HEK293 (cell line): ENCODE measurements around the gene FARSA.

Source experiments
- CTCF ChIA-PET: fragments of 350-600 bp; formaldehyde crosslinking; extraction: SDS; loops from one replicate; lab custom pipeline; 2021; ENCODE audit warnings: antibody characterized with exemption; lab: Yijun Ruan, JAX
- POLR2A ChIA-PET: fragments of 300-600 bp; formaldehyde crosslinking; extraction: SDS; loops from one replicate; lab custom pipeline; 2020; ENCODE audit warnings: antibody characterized with exemption, inconsistent platforms; lab: Yijun Ruan, JAX
- H3K27ac ChIP-seq: fragments of 200-500 bp; sonication (Bioruptor generic); 2 replicates; pipeline ENCODE4 v1.5.1; 2014; ENCODE audit warnings: low read depth, low read length, control low read depth, inconsistent platforms; ENCODE audit errors: extremely low read depth
- H3K36me3 ChIP-seq, 2 experiments: fragments of 200-500 bp in 1 of 2; sonication (Bioruptor generic) in 1 of 2; 1 replicate in 1 of 2; 2 replicates in 1 of 2; pipeline ENCODE4 v1.5.1; 2014 to 2017; ENCODE audit warnings: inconsistent platforms in 2 of 2, low read length in 2 of 2; ENCODE audit not compliant: control insufficient read depth in 2 of 2, insufficient read depth in 1 of 2
- H3K4me1 ChIP-seq: fragments of 200-500 bp; sonication (Bioruptor generic); 2 replicates; pipeline ENCODE4 v1.5.1; 2014; ENCODE audit warnings: mild to moderate bottlenecking, low read length, inconsistent platforms; ENCODE audit not compliant: control insufficient read depth, insufficient read depth
- H3K4me3 ChIP-seq: 2 replicates; pipeline ENCODE4 v1.5.1; 2011; ENCODE audit warnings: low read depth, mild to moderate bottlenecking, control low read depth, low read length, moderate library complexity
- H3K9me3 ChIP-seq: fragments of 200-500 bp; sonication (Bioruptor generic); 2 replicates; pipeline ENCODE4 v1.5.1; 2014; ENCODE audit warnings: low read depth, low read length, inconsistent platforms; ENCODE audit not compliant: control insufficient read depth, insufficient read depth
- ATF2 ChIP-seq: fragments of 450-650 bp; formaldehyde crosslinking; IDR thresholded peaks from 2 replicates; pipeline ENCODE4 v1.5.1; 2016; ENCODE audit warnings: missing biosample characterization, missing genetic modification characterization, low read depth
- KLF10 ChIP-seq: fragments of 450-650 bp; IDR thresholded peaks from 2 replicates; pipeline ENCODE4 v1.5.1; 2018; ENCODE audit warnings: missing biosample characterization, mild to moderate bottlenecking, missing genetic modification characterization
- KLF9 ChIP-seq: fragments of 450-650 bp; formaldehyde crosslinking; IDR thresholded peaks from 2 replicates; pipeline ENCODE4 v1.5.1; 2016; ENCODE audit warnings: missing biosample characterization, missing genetic modification characterization, low read depth
- RBAK ChIP-seq: fragments of 450-650 bp; formaldehyde crosslinking; IDR thresholded peaks from 2 replicates; pipeline ENCODE4 v1.5.1; 2016; ENCODE audit warnings: missing biosample characterization, missing genetic modification characterization
- REPIN1 ChIP-seq: fragments of 450-650 bp; formaldehyde crosslinking; IDR thresholded peaks from 2 replicates; pipeline ENCODE4 v1.5.1; 2017; ENCODE audit warnings: missing biosample characterization, missing genetic modification characterization, low read depth
- SP3 ChIP-seq: fragments of 450-650 bp; formaldehyde crosslinking; IDR thresholded peaks from 2 replicates; pipeline ENCODE4 v1.5.1; 2016; ENCODE audit warnings: missing biosample characterization, missing genetic modification characterization
- ZBTB20 ChIP-seq: fragments of 450-650 bp; formaldehyde crosslinking; IDR thresholded peaks from 2 replicates; pipeline ENCODE4 v1.5.1; 2016; ENCODE audit warnings: missing biosample characterization, missing genetic modification characterization
- ZBTB8A ChIP-seq: fragments of 450-650 bp; formaldehyde crosslinking; IDR thresholded peaks from 2 replicates; pipeline ENCODE4 v1.5.1; 2016; ENCODE audit warnings: missing biosample characterization, missing genetic modification characterization
- ZFP3 ChIP-seq: fragments of 450-650 bp; formaldehyde crosslinking; IDR thresholded peaks from 2 replicates; pipeline ENCODE4 v1.5.1; 2016; ENCODE audit warnings: low read depth, missing biosample characterization, missing genetic modification characterization
- ZIC2 ChIP-seq: fragments of 450-650 bp; formaldehyde crosslinking; IDR thresholded peaks from 2 replicates; pipeline ENCODE4 v1.5.1; 2016; ENCODE audit warnings: missing biosample characterization, missing genetic modification characterization
- ZNF114 ChIP-seq: fragments of 450-650 bp; formaldehyde crosslinking; IDR thresholded peaks from 2 replicates; pipeline ENCODE4 v1.5.0; 2017; ENCODE audit warnings: missing biosample characterization, missing genetic modification characterization
- ZNF175 ChIP-seq: fragments of 450-650 bp; formaldehyde crosslinking; IDR thresholded peaks from 2 replicates; pipeline ENCODE4 v1.5.1; 2016; ENCODE audit warnings: missing biosample characterization, missing genetic modification characterization
- ZNF202 ChIP-seq: fragments of 450-650 bp; formaldehyde crosslinking; IDR thresholded peaks from 2 replicates; pipeline ENCODE4 v1.5.1; 2016; ENCODE audit warnings: missing biosample characterization, missing genetic modification characterization, borderline replicate concordance
- ZNF211 ChIP-seq: fragments of 450-650 bp; formaldehyde crosslinking; IDR thresholded peaks from 2 replicates; pipeline ENCODE4 v1.5.1; 2016; ENCODE audit warnings: low read depth, missing biosample characterization, missing genetic modification characterization
- ZNF280D ChIP-seq: fragments of 450-650 bp; formaldehyde crosslinking; IDR thresholded peaks from 2 replicates; pipeline ENCODE4 v1.5.1; 2016; ENCODE audit warnings: missing biosample characterization, missing genetic modification characterization
- ZNF335 ChIP-seq: fragments of 450-650 bp; formaldehyde crosslinking; conservative IDR thresholded peaks from 2 replicates; pipeline ENCODE4 v1.5.1; 2016; ENCODE audit warnings: missing biosample characterization, missing genetic modification characterization
- ZNF544 ChIP-seq: fragments of 450-650 bp; formaldehyde crosslinking; IDR thresholded peaks from 2 replicates; pipeline ENCODE4 v1.5.0; 2017; ENCODE audit warnings: missing biosample characterization, missing genetic modification characterization
- ZNF555 ChIP-seq: fragments of 450-650 bp; formaldehyde crosslinking; conservative IDR thresholded peaks from 2 replicates; pipeline ENCODE4 v1.5.1; 2017; ENCODE audit warnings: missing biosample characterization, mild to moderate bottlenecking, missing genetic modification characterization, inconsistent platforms
- ZNF561 ChIP-seq: fragments of 450-650 bp; IDR thresholded peaks from 2 replicates; pipeline ENCODE4 v1.5.1; 2018; ENCODE audit warnings: missing biosample characterization, missing genetic modification characterization, borderline replicate concordance
- ZNF600 ChIP-seq: fragments of 450-650 bp; formaldehyde crosslinking; IDR thresholded peaks from 2 replicates; pipeline ENCODE4 v1.5.1; 2016; ENCODE audit warnings: missing biosample characterization, missing genetic modification characterization
- ZNF623 ChIP-seq: fragments of 450-650 bp; formaldehyde crosslinking; IDR thresholded peaks from 2 replicates; pipeline ENCODE4 v1.5.1; 2016; ENCODE audit warnings: missing biosample characterization, missing genetic modification characterization
- ZNF660 ChIP-seq: fragments of 450-650 bp; IDR thresholded peaks from 2 replicates; pipeline ENCODE4 v1.5.1; 2018; ENCODE audit warnings: missing biosample characterization, mild to moderate bottlenecking, missing genetic modification characterization
- ZNF664 ChIP-seq: fragments of 450-650 bp; formaldehyde crosslinking; IDR thresholded peaks from 2 replicates; pipeline ENCODE4 v1.5.1; 2016; ENCODE audit warnings: missing biosample characterization, missing genetic modification characterization
- ZNF704 ChIP-seq: fragments of 450-650 bp; formaldehyde crosslinking; IDR thresholded peaks from 2 replicates; pipeline ENCODE4 v1.5.1; 2016; ENCODE audit warnings: missing biosample characterization, missing genetic modification characterization
- ZNF830 ChIP-seq: fragments of 450-650 bp; IDR thresholded peaks from 2 replicates; pipeline ENCODE4 v1.5.0; 2018; ENCODE audit warnings: missing biosample characterization, missing genetic modification characterization, low read depth, mild to moderate bottlenecking, moderate library complexity
- ZNF843 ChIP-seq: fragments of 450-650 bp; formaldehyde crosslinking; IDR thresholded peaks from 2 replicates; pipeline ENCODE4 v1.5.1; 2016; ENCODE audit warnings: missing biosample characterization, missing genetic modification characterization
- TF ChIP-seq, protein P1 (sequence below): fragments of 450-650 bp; formaldehyde crosslinking; IDR thresholded peaks from 2 replicates; pipeline ENCODE4 v1.5.1; 2016; ENCODE audit warnings: missing biosample characterization, missing genetic modification characterization

The FARSA gene

GRCh38 chr19:12913851-12914690 lies 19.4 kb downstream of the FARSA start (continued):
- TF ChIP-seq ATF2 (tag by site-specific recombination) = no peak
- no peak for TF ChIP-seq ZNF660 (tag by site-specific recombination)
- no peak for TF ChIP-seq ZNF704 (tag by site-specific recombination)

GRCh38 chr19:12913011-12913561 lies 20.4 kb downstream of the FARSA start:
- CTCF ChIA-PET = interaction anchor here (0.6 to 1.0 kb wide), 3 partner anchors 53 to 154 kb away, joined by 3 to 6 read pairs (median 4); no protein-coding TSS in a partner anchor
- H3K27ac ChIP-seq = peak overlapping the region; percentile 48
- H3K4me3 ChIP-seq = no peak overlapping the region
- no peaks in the 10 kb centered on the region for H3K9me3 ChIP-seq
- POLR2A ChIA-PET = interaction anchor here (0.6 to 1.1 kb wide), 3 partner anchors 22 to 958 kb away, joined by 3 to 8 read pairs (median 4); partner anchors contain the start of gene GCDH
- peaks cover 13% of the 10 kb centered on the region for H3K4me1 ChIP-seq
- no peaks in the 10 kb centered on the region for H3K36me3 ChIP-seq
- peak; percentile 95 for TF ChIP-seq ZNF600 (tag by site-specific recombination)
- TF ChIP-seq ZNF830 (tag by site-specific recombination) = no peak
- peak; percentile 57; the same call in 1 of the 2 replicates for TF ChIP-seq ZNF335
- TF ChIP-seq ZNF555 (tag by site-specific recombination) = no peak
- no peak for TF ChIP-seq ZNF623 (tag by site-specific recombination)
- 0 out of 2 replicates have a peak, but pooled peaks have one; percentile 32 for TF ChIP-seq KLF10 (tag by site-specific recombination)
- TF ChIP-seq ZNF664 (tag by site-specific recombination) = no peak
- no peak for TF ChIP-seq RBAK (tag by site-specific recombination)
- TF ChIP-seq, protein P1, sequence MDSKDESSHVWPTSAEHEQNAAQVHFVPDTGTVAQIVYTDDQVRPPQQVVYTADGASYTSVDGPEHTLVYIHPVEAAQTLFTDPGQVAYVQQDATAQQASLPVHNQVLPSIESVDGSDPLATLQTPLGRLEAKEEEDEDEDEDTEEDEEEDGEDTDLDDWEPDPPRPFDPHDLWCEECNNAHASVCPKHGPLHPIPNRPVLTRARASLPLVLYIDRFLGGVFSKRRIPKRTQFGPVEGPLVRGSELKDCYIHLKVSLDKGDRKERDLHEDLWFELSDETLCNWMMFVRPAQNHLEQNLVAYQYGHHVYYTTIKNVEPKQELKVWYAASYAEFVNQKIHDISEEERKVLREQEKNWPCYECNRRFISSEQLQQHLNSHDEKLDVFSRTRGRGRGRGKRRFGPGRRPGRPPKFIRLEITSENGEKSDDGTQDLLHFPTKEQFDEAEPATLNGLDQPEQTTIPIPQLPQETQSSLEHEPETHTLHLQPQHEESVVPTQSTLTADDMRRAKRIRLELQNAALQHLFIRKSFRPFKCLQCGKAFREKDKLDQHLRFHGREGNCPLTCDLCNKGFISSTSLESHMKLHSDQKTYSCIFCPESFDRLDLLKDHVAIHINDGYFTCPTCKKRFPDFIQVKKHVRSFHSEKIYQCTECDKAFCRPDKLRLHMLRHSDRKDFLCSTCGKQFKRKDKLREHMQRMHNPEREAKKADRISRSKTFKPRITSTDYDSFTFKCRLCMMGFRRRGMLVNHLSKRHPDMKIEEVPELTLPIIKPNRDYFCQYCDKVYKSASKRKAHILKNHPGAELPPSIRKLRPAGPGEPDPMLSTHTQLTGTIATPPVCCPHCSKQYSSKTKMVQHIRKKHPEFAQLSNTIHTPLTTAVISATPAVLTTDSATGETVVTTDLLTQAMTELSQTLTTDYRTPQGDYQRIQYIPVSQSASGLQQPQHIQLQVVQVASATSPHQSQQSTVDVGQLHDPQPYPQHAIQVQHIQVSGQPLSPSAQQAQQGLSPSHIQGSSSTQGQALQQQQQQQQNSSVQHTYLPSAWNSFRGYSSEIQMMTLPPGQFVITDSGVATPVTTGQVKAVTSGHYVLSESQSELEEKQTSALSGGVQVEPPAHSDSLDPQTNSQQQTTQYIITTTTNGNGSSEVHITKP = peak; percentile 87
- TF ChIP-seq ZFP3 (tag by site-specific recombination) = no peak
- no peak for TF ChIP-seq REPIN1
- TF ChIP-seq ZNF280D (tag by site-specific recombination) = no peak
- peak; percentile 98 for TF ChIP-seq ZIC2 (tag by site-specific recombination)
- no peak for TF ChIP-seq ZNF114 (tag by site-specific recombination)
- TF ChIP-seq ZNF843 (tag by site-specific recombination) = 0 out of 2 replicates have a peak, but pooled peaks have one; percentile 17
- TF ChIP-seq SP3 (tag by site-specific recombination) = no peak
- TF ChIP-seq ZBTB20 (tag by site-specific recombination) = peak; percentile 95
- TF ChIP-seq ZNF544 (tag by site-specific recombination) = no peak
- TF ChIP-seq ZNF202 (tag by site-specific recombination) = no peak
- no peak for TF ChIP-seq KLF9
- TF ChIP-seq ZNF211 (tag by site-specific recombination) = no peak
- peak; percentile 99 for TF ChIP-seq ZBTB8A
- TF ChIP-seq ZNF561 = 0 out of 2 replicates have a peak, but pooled peaks have one; percentile 33
- TF ChIP-seq ZNF175 = no peak
